HEK293 (cell line): Measurements from ENCODE around the gene VPS26C.

Experiments
- BCL11A ChIP-seq: fragments of 450-650 bp; formaldehyde crosslinking; IDR thresholded peaks from 2 replicates; pipeline ENCODE4 v1.5.1; 2016; ENCODE audit warnings: low read depth, missing biosample characterization, missing genetic modification characterization
- KLF8 ChIP-seq: fragments of 450-650 bp; formaldehyde crosslinking; IDR thresholded peaks from 2 replicates; pipeline ENCODE4 v1.5.1; 2016; ENCODE audit warnings: missing biosample characterization, missing genetic modification characterization
- RBAK ChIP-seq: fragments of 450-650 bp; formaldehyde crosslinking; IDR thresholded peaks from 2 replicates; pipeline ENCODE4 v1.5.1; 2016; ENCODE audit warnings: missing biosample characterization, missing genetic modification characterization
- SALL2 ChIP-seq: fragments of 450-650 bp; formaldehyde crosslinking; IDR thresholded peaks from 2 replicates; pipeline ENCODE4 v1.5.0; 2017; ENCODE audit warnings: missing biosample characterization, mild to moderate bottlenecking, missing genetic modification characterization, borderline replicate concordance
- WT1 ChIP-seq: fragments of 450-650 bp; formaldehyde crosslinking; IDR thresholded peaks from 2 replicates; pipeline ENCODE4 v1.5.1; 2016; ENCODE audit warnings: missing biosample characterization, missing genetic modification characterization
- ZBTB17 ChIP-seq: fragments of 450-650 bp; formaldehyde crosslinking; IDR thresholded peaks from 2 replicates; pipeline ENCODE4 v1.5.1; 2016; ENCODE audit warnings: missing biosample characterization, missing genetic modification characterization
- ZBTB8A ChIP-seq: fragments of 450-650 bp; formaldehyde crosslinking; IDR thresholded peaks from 2 replicates; pipeline ENCODE4 v1.5.1; 2016; ENCODE audit warnings: missing biosample characterization, missing genetic modification characterization
- ZFP3 ChIP-seq: fragments of 450-650 bp; formaldehyde crosslinking; IDR thresholded peaks from 2 replicates; pipeline ENCODE4 v1.5.1; 2016; ENCODE audit warnings: low read depth, missing biosample characterization, missing genetic modification characterization
- ZNF121 ChIP-seq: fragments of 450-650 bp; formaldehyde crosslinking; IDR thresholded peaks from 2 replicates; pipeline ENCODE4 v1.5.1; 2016; ENCODE audit warnings: missing biosample characterization, missing genetic modification characterization
- ZNF16 ChIP-seq: fragments of 450-650 bp; formaldehyde crosslinking; IDR thresholded peaks from 2 replicates; pipeline ENCODE4 v1.5.1; 2016; ENCODE audit warnings: low read depth, missing biosample characterization, missing genetic modification characterization
- ZNF184 ChIP-seq: fragments of 450-650 bp; IDR thresholded peaks from 2 replicates; pipeline ENCODE4 v1.5.1; 2018; ENCODE audit warnings: missing biosample characterization, mild to moderate bottlenecking, missing genetic modification characterization
- ZNF202 ChIP-seq: fragments of 450-650 bp; formaldehyde crosslinking; IDR thresholded peaks from 2 replicates; pipeline ENCODE4 v1.5.1; 2016; ENCODE audit warnings: missing biosample characterization, missing genetic modification characterization, borderline replicate concordance
- ZNF223 ChIP-seq: fragments of 450-650 bp; formaldehyde crosslinking; IDR thresholded peaks from 2 replicates; pipeline ENCODE4 v1.5.1; 2016; ENCODE audit warnings: missing biosample characterization, missing genetic modification characterization
- ZNF292 ChIP-seq: fragments of 450-650 bp; formaldehyde crosslinking; IDR thresholded peaks from 2 replicates; pipeline ENCODE4 v1.5.1; 2016; ENCODE audit warnings: low read depth, missing biosample characterization, missing genetic modification characterization, borderline replicate concordance
- ZNF350 ChIP-seq: fragments of 450-650 bp; formaldehyde crosslinking; IDR thresholded peaks from 2 replicates; pipeline ENCODE4 v1.5.0; 2017; ENCODE audit warnings: missing biosample characterization, mild to moderate bottlenecking, missing genetic modification characterization
- ZNF433 ChIP-seq: fragments of 450-650 bp; formaldehyde crosslinking; IDR thresholded peaks from 2 replicates; pipeline ENCODE4 v1.5.1; 2016; ENCODE audit warnings: missing biosample characterization, missing genetic modification characterization, low read depth
- ZNF560 ChIP-seq: fragments of 450-650 bp; formaldehyde crosslinking; IDR thresholded peaks from 2 replicates; pipeline ENCODE4 v1.5.1; 2017; ENCODE audit warnings: missing biosample characterization, missing genetic modification characterization, borderline replicate concordance
- ZNF561 ChIP-seq: fragments of 450-650 bp; IDR thresholded peaks from 2 replicates; pipeline ENCODE4 v1.5.1; 2018; ENCODE audit warnings: missing biosample characterization, missing genetic modification characterization, borderline replicate concordance
- ZNF623 ChIP-seq: fragments of 450-650 bp; formaldehyde crosslinking; IDR thresholded peaks from 2 replicates; pipeline ENCODE4 v1.5.1; 2016; ENCODE audit warnings: missing biosample characterization, missing genetic modification characterization
- ZNF626 ChIP-seq: fragments of 450-650 bp; sonication (Bioruptor Pico); formaldehyde crosslinking; IDR thresholded peaks from 2 replicates; pipeline ENCODE4 v1.5.1; 2018; ENCODE audit warnings: missing biosample characterization, missing genetic modification characterization, inconsistent platforms
- ZNF658 ChIP-seq: fragments of 450-650 bp; formaldehyde crosslinking; IDR thresholded peaks from 2 replicates; pipeline ENCODE4; 2016; ENCODE audit warnings: missing biosample characterization, missing genetic modification characterization
- ZNF670 ChIP-seq: fragments of 450-650 bp; formaldehyde crosslinking; IDR thresholded peaks from 2 replicates; pipeline ENCODE4 v1.5.1; 2016; ENCODE audit warnings: missing biosample characterization, missing genetic modification characterization, low read depth
- ZNF768 ChIP-seq: fragments of 450-650 bp; formaldehyde crosslinking; IDR thresholded peaks from 2 replicates; pipeline ENCODE4 v1.5.1; 2018; ENCODE audit warnings: missing biosample characterization, mild to moderate bottlenecking, missing genetic modification characterization
- ZSCAN16 ChIP-seq: fragments of 450-650 bp; formaldehyde crosslinking; IDR thresholded peaks from 2 replicates; pipeline ENCODE4 v1.5.1; 2016; ENCODE audit warnings: missing biosample characterization, missing genetic modification characterization
- TF ChIP-seq, protein P1 (sequence below): fragments of 450-650 bp; IDR thresholded peaks from 2 replicates; pipeline ENCODE4 v1.5.1; 2018; ENCODE audit warnings: missing biosample characterization, mild to moderate bottlenecking, missing genetic modification characterization
- TF ChIP-seq, protein P2 (sequence below): fragments of 450-650 bp; formaldehyde crosslinking; IDR thresholded peaks from 2 replicates; pipeline ENCODE4 v1.5.1; 2017; ENCODE audit warnings: missing biosample characterization, missing genetic modification characterization
- TF ChIP-seq, protein P3 (sequence below): fragments of 450-650 bp; formaldehyde crosslinking; IDR thresholded peaks from 2 replicates; pipeline ENCODE4 v1.5.1; 2016; ENCODE audit warnings: missing biosample characterization, missing genetic modification characterization, borderline replicate concordance
- TF ChIP-seq, protein P4 (sequence below): fragments of 450-650 bp; formaldehyde crosslinking; IDR thresholded peaks from 2 replicates; pipeline ENCODE4 v1.5.1; 2017; ENCODE audit warnings: missing biosample characterization, missing genetic modification characterization

Gene VPS26C

DNA sequence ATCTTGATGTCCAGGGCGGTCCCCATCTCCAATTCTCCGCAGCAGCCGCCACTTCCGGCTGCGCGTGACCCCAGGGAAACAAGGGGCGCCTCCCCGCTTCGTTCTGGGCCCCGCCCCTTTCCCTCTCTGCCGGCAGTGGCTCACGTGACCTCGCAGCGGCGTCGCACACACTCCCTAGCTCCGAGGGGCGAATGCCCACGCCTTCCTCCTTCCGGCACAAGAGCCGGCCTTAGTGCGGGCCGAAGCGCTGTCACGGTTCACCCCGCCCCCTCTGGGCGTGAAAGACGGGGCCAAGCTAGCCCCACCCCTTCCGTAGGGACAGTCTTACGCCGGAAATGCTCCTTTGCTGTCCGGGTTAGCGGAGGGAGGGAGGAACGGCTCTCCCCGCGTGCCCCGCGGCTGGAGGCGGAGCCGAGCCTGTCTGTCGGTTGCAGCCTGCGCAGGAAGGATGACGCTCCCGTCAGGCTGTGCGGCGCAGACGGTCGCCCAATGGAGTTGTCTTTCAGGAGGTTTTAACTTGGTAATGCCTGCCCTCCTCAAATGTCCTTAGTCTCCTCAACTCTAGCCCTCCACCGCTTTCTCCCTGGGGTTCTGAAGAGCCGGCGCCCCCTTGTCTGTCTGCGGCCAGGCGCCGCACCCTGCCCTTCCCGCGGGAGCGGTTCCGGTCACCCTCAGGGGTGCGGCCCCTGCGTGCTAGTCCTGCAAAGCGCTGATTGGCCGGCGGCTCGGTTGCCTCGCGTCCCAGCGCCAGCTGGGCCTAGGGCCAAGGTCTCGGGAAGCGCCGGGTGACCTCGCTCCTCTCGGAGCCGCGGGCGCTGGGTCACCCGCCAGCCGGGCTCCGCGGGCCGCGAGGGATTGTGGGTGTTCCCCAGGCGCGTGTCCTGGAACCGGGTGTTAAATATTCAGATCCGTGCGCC is at the start of gene VPS26C (continued):
- TF ChIP-seq SALL2 (tag by site-specific recombination) (no peak), ZNF121 (tag by site-specific recombination) (0 out of 2 replicates have a peak, but pooled peaks have one; percentile 9), ZFP3 (tag by site-specific recombination) (no peak), ZNF561 (peak; percentile 94), ZSCAN16 (no peak), ZNF768 (no peak), ZBTB8A (tag by site-specific recombination) (peak; percentile 99), ZBTB17 (tag by site-specific recombination) (peak; percentile 93), ZNF202 (no peak), KLF8 (tag by site-specific recombination) (peak; percentile 99), ZNF560 (tag by site-specific recombination) (no peak), ZNF223 (tag by site-specific recombination) (peak; percentile 90), ZNF16 (tag by site-specific recombination) (no peak), ZNF626 (tag by site-specific recombination) (no peak), ZNF623 (no peak), ZNF658 (tag by site-specific recombination) (no peak), ZNF350 (tag by site-specific recombination) (no peak), ZNF184 (tag by site-specific recombination) (peak; percentile 62; the same call in 1 of the 2 replicates), RBAK (no peak), ZNF433 (tag by site-specific recombination) (no peak), ZNF670 (no peak), BCL11A (tag by site-specific recombination) (peak; percentile 11; the same call in 1 of the 2 replicates), WT1 (tag by site-specific recombination) (peak; percentile 80), ZNF292 (no peak)
- TF ChIP-seq, protein P1, sequence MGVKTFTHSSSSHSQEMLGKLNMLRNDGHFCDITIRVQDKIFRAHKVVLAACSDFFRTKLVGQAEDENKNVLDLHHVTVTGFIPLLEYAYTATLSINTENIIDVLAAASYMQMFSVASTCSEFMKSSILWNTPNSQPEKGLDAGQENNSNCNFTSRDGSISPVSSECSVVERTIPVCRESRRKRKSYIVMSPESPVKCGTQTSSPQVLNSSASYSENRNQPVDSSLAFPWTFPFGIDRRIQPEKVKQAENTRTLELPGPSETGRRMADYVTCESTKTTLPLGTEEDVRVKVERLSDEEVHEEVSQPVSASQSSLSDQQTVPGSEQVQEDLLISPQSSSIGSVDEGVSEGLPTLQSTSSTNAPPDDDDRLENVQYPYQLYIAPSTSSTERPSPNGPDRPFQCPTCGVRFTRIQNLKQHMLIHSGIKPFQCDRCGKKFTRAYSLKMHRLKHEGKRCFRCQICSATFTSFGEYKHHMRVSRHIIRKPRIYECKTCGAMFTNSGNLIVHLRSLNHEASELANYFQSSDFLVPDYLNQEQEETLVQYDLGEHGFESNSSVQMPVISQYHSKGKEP (tag by site-specific recombination): peak; percentile 57; the same call in 1 of the 2 replicates
- TF ChIP-seq, protein P2, sequence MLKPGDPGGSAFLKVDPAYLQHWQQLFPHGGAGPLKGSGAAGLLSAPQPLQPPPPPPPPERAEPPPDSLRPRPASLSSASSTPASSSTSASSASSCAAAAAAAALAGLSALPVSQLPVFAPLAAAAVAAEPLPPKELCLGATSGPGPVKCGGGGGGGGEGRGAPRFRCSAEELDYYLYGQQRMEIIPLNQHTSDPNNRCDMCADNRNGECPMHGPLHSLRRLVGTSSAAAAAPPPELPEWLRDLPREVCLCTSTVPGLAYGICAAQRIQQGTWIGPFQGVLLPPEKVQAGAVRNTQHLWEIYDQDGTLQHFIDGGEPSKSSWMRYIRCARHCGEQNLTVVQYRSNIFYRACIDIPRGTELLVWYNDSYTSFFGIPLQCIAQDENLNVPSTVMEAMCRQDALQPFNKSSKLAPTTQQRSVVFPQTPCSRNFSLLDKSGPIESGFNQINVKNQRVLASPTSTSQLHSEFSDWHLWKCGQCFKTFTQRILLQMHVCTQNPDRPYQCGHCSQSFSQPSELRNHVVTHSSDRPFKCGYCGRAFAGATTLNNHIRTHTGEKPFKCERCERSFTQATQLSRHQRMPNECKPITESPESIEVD (tag by site-specific recombination): no peak
- TF ChIP-seq, protein P3, sequence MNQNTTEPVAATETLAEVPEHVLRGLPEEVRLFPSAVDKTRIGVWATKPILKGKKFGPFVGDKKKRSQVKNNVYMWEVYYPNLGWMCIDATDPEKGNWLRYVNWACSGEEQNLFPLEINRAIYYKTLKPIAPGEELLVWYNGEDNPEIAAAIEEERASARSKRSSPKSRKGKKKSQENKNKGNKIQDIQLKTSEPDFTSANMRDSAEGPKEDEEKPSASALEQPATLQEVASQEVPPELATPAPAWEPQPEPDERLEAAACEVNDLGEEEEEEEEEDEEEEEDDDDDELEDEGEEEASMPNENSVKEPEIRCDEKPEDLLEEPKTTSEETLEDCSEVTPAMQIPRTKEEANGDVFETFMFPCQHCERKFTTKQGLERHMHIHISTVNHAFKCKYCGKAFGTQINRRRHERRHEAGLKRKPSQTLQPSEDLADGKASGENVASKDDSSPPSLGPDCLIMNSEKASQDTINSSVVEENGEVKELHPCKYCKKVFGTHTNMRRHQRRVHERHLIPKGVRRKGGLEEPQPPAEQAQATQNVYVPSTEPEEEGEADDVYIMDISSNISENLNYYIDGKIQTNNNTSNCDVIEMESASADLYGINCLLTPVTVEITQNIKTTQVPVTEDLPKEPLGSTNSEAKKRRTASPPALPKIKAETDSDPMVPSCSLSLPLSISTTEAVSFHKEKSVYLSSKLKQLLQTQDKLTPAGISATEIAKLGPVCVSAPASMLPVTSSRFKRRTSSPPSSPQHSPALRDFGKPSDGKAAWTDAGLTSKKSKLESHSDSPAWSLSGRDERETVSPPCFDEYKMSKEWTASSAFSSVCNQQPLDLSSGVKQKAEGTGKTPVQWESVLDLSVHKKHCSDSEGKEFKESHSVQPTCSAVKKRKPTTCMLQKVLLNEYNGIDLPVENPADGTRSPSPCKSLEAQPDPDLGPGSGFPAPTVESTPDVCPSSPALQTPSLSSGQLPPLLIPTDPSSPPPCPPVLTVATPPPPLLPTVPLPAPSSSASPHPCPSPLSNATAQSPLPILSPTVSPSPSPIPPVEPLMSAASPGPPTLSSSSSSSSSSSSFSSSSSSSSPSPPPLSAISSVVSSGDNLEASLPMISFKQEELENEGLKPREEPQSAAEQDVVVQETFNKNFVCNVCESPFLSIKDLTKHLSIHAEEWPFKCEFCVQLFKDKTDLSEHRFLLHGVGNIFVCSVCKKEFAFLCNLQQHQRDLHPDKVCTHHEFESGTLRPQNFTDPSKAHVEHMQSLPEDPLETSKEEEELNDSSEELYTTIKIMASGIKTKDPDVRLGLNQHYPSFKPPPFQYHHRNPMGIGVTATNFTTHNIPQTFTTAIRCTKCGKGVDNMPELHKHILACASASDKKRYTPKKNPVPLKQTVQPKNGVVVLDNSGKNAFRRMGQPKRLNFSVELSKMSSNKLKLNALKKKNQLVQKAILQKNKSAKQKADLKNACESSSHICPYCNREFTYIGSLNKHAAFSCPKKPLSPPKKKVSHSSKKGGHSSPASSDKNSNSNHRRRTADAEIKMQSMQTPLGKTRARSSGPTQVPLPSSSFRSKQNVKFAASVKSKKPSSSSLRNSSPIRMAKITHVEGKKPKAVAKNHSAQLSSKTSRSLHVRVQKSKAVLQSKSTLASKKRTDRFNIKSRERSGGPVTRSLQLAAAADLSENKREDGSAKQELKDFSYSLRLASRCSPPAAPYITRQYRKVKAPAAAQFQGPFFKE (tag by site-specific recombination): no peak
- TF ChIP-seq, protein P4, sequence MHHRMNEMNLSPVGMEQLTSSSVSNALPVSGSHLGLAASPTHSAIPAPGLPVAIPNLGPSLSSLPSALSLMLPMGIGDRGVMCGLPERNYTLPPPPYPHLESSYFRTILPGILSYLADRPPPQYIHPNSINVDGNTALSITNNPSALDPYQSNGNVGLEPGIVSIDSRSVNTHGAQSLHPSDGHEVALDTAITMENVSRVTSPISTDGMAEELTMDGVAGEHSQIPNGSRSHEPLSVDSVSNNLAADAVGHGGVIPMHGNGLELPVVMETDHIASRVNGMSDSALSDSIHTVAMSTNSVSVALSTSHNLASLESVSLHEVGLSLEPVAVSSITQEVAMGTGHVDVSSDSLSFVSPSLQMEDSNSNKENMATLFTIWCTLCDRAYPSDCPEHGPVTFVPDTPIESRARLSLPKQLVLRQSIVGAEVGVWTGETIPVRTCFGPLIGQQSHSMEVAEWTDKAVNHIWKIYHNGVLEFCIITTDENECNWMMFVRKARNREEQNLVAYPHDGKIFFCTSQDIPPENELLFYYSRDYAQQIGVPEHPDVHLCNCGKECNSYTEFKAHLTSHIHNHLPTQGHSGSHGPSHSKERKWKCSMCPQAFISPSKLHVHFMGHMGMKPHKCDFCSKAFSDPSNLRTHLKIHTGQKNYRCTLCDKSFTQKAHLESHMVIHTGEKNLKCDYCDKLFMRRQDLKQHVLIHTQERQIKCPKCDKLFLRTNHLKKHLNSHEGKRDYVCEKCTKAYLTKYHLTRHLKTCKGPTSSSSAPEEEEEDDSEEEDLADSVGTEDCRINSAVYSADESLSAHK (tag by site-specific recombination): no peak; the same call in 1 of the 2 replicates
